IPS-15b (cell line): ENCODE data around the gene CASS4.
A peak's percentile ranks its signal among the peaks of the same experiment; 100 is the strongest.

Experiments used
- H3K27me3 ChIP-seq: one replicate; pipeline ENCODE4 v1.6.1; 2013; ENCODE audit warnings: low read length; ENCODE audit not compliant: control insufficient read depth, insufficient read depth
- H3K36me3 ChIP-seq: one replicate; pipeline ENCODE4 v1.6.1; 2013; ENCODE audit warnings: low read length; ENCODE audit not compliant: control insufficient read depth, insufficient read depth
- H3K4me1 ChIP-seq: one replicate; pipeline ENCODE4 v1.6.1; 2013; ENCODE audit warnings: mild to moderate bottlenecking, low read length; ENCODE audit not compliant: control insufficient read depth, insufficient read depth
- H3K4me3 ChIP-seq: one replicate; pipeline ENCODE4 v1.5.1; 2013; ENCODE audit warnings: low read depth, low read length
- H3K9ac ChIP-seq: one replicate; pipeline ENCODE4 v1.6.1; 2013; ENCODE audit warnings: low read depth, mild to moderate bottlenecking, low read length
- H3K9me3 ChIP-seq: one replicate; pipeline ENCODE4 v1.6.1; 2013; ENCODE audit warnings: mild to moderate bottlenecking, low read length; ENCODE audit not compliant: control insufficient read depth, insufficient read depth

The CASS4 gene

GRCh38 chr20:56458206-56458821 is 46.3 kb downstream of the CASS4 start:
- H3K9ac ChIP-seq, result no peak overlapping the region
- peaks cover 3% of the 10 kb centered on the region for H3K27me3 ChIP-seq
- no peak overlapping the region for H3K4me3 ChIP-seq
- no peaks in the 10 kb centered on the region for H3K4me1 ChIP-seq
- no peaks in the 10 kb centered on the region for H3K36me3 ChIP-seq
- H3K9me3 ChIP-seq, result no peaks in the 10 kb centered on the region

- Histone ChIP-seq H3K4me1 (no peaks in the 10 kb centered on the region), H3K4me3 (no peak overlapping the region)
Observed at GRCh38 chr20:56460459-56460858, 48.4 kb downstream of the CASS4 start.

GRCh38 chr20:56461576-56461975 is 49.5 kb downstream of the CASS4 start:
- Histone ChIP-seq H3K9me3 (no peaks in the 10 kb centered on the region), H3K4me3 (no peak overlapping the region), H3K4me1 (no peaks in the 10 kb centered on the region), H3K9ac (no peak overlapping the region), H3K36me3 (no peaks in the 10 kb centered on the region), H3K27me3 (peaks cover 3% of the 10 kb centered on the region)

More at GRCh38 chr20:56460459-56460858, 48.4 kb downstream of the CASS4 start:
- peaks cover 3% of the 10 kb centered on the region for H3K27me3 ChIP-seq
- no peaks in the 10 kb centered on the region for H3K36me3 ChIP-seq
- no peak overlapping the region for H3K9ac ChIP-seq
- H3K9me3 ChIP-seq, result no peaks in the 10 kb centered on the region

DNA sequence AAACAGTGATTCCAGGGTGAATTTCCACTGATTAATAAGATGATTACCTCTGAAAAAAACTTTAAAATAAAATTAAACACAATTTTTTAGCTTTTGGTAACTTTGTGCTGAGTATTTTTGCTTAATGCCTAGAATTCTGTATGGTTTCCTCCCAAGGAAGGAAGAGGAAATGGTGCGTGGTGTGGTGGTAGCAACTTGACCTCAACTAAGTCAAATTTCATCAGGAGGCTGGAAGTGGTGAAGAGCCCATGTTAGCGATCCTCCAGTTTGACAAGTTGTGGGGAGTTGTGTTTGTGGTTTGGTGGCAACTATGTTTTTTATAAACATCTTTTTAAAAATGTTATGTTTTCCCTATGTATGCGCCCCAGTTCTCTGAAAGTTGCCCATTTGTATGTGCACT is 51.4 kb downstream of the CASS4 start:
- Histone ChIP-seq H3K9me3 (no peaks in the 10 kb centered on the region), H3K27me3 (peaks cover 3% of the 10 kb centered on the region), H3K4me3 (no peak overlapping the region), H3K4me1 (no peaks in the 10 kb centered on the region), H3K36me3 (no peaks in the 10 kb centered on the region), H3K9ac (no peak overlapping the region)

GRCh38 chr20:56465997-56466396 is 53.9 kb downstream of the CASS4 start:
- no peaks in the 10 kb centered on the region for H3K9me3 ChIP-seq
- H3K27me3 ChIP-seq, result peaks cover 3% of the 10 kb centered on the region
- H3K4me1 ChIP-seq, result no peaks in the 10 kb centered on the region
- H3K36me3 ChIP-seq, result no peaks in the 10 kb centered on the region
- H3K9ac ChIP-seq, result no peak overlapping the region
- H3K4me3 ChIP-seq, result no peak overlapping the region

DNA sequence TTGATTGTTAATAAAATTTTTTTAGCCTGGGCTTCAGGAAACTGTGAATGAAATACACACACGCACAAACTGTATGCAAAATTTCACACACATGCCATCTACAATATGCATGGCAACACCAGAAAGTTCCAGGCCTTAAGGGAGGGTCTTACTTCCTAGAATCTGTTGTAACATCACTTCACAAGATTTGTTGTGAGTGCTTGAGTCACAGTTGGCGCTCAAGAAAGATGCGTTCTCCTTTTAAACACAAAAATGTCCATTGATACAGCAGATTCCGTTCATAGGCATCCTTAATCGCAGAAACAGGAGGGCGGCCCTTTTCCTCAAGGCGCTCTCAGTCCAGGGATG is 55.9 kb downstream of the CASS4 start:
- peak overlapping the region; percentile 92 for H3K4me3 ChIP-seq
- no peaks in the 10 kb centered on the region for H3K36me3 ChIP-seq
- no peaks in the 10 kb centered on the region for H3K9me3 ChIP-seq
- no peak overlapping the region for H3K9ac ChIP-seq
- no peaks in the 10 kb centered on the region for H3K4me1 ChIP-seq
- no peaks in the 10 kb centered on the region for H3K27me3 ChIP-seq

DNA sequence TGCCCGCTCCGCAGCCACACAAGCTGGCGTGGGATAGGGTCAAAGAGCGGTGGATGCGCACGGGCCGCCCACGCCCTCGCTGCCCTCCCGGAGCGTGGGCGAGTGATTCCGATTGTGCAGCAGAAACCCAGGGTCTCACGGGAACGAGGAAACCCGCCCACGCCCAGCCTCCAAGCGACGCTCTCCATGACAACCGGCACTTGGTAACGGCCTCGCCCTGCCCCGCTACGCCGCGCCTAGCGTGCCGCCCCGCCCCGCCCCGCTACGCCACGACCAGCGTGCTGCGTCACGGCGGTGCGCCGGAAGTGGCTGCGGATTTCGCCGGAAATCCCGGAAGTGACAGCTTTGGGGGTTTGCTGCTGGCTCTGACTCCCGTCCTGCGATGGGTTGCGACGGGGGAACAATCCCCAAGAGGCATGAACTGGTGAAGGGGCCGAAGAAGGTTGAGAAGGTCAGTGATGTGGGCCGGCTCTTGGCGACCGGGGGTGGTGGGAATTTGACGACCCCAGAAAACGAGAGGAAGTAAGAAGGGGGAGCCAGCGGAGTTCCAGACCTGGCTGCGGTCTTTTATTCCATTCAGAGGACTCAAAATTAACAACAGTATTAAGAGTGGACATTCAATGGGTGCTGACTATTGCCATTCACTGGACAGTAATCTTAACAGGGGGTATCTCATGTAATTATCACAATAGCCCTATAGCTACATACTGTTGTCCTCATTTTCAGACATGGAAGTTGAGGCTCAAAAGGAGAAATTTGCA is 56.4 kb downstream of the CASS4 start, which contains the start of gene RTF2:
TSS of gene RTF2 (plus strand) at position 312 of the 761 bp plus-strand sequence. CDS start at position 383, 71 bp downstream.
- Histone ChIP-seq H3K27me3 (no peaks in the 10 kb centered on the region), H3K4me1 (no peaks in the 10 kb centered on the region), H3K9ac (peak within 1 kb of the TSS; percentile 61), H3K9me3 (no peaks in the 10 kb centered on the region), H3K4me3 (peak within 1 kb of the TSS; percentile 92), H3K36me3 (no peaks in the 10 kb centered on the region)

GRCh38 chr20:56469077-56469449 is 57.0 kb downstream of the CASS4 start:
- no peaks in the 10 kb centered on the region for H3K9me3 ChIP-seq
- H3K9ac ChIP-seq, result peak overlapping the region; percentile 61
- no peaks in the 10 kb centered on the region for H3K4me1 ChIP-seq
- H3K27me3 ChIP-seq, result no peaks in the 10 kb centered on the region
- H3K4me3 ChIP-seq, result peak overlapping the region; percentile 92
- H3K36me3 ChIP-seq, result no peaks in the 10 kb centered on the region

- Histone ChIP-seq H3K4me1 (no peaks in the 10 kb centered on the region), H3K36me3 (peaks cover 10% of the 10 kb centered on the region), H3K9ac (no peak overlapping the region), H3K4me3 (no peak overlapping the region), H3K9me3 (no peaks in the 10 kb centered on the region), H3K27me3 (no peaks in the 10 kb centered on the region)
Observed at GRCh38 chr20:56483970-56484369, 71.9 kb downstream of the CASS4 start.

- Histone ChIP-seq H3K36me3 (peaks cover 9% of the 10 kb centered on the region), H3K4me3 (no peak overlapping the region), H3K4me1 (no peaks in the 10 kb centered on the region), H3K9ac (no peak overlapping the region), H3K27me3 (no peaks in the 10 kb centered on the region), H3K9me3 (no peaks in the 10 kb centered on the region)
Observed at GRCh38 chr20:56487216-56487615, 75.2 kb downstream of the CASS4 start.

- no peak overlapping the region for H3K9ac ChIP-seq
- H3K4me3 ChIP-seq, result no peak overlapping the region
- peaks cover 9% of the 10 kb centered on the region for H3K36me3 ChIP-seq
- no peaks in the 10 kb centered on the region for H3K27me3 ChIP-seq
- H3K4me1 ChIP-seq, result no peaks in the 10 kb centered on the region
- H3K9me3 ChIP-seq, result no peaks in the 10 kb centered on the region
Observed at GRCh38 chr20:56488566-56488965, 76.5 kb downstream of the CASS4 start.

GRCh38 chr20:56501116-56501515 is 89.1 kb downstream of the CASS4 start:
- Histone ChIP-seq H3K9me3 (no peaks in the 10 kb centered on the region), H3K4me3 (no peak overlapping the region), H3K4me1 (no peaks in the 10 kb centered on the region), H3K27me3 (no peaks in the 10 kb centered on the region), H3K36me3 (no peaks in the 10 kb centered on the region), H3K9ac (no peak overlapping the region)
